GM23338 (cell line): ENCODE results near the gene AS3MT. TPM values are rescaled to one million over a fixed set of nuclear protein-coding genes. Genes with fewer than 3 reads are reported as not detected.

Source experiments
- ATAC-seq: fragments of 200-7000 bp; cut with Tn5 transposase; 3 replicates; pipeline ENCODE4 v1.9.1; 2020
- DNase-seq: peaks from one replicate; pipeline ENCODE4 v3.0.0-alpha.2; 2015; ENCODE audit warnings: low spot score
- H2AFZ ChIP-seq: fragments of 200-600 bp; sonication (generic); 2 replicates; pipeline ENCODE4 v1.8.0; 2016; ENCODE audit warnings: antibody characterized with exemption, mild to moderate bottlenecking, moderate library complexity
- H3F3A ChIP-seq: fragments of 200-600 bp; sonication (generic); replicated peaks from 2 replicates; pipeline ENCODE4 v1.8.0; 2017; ENCODE audit warnings: antibody characterized with exemption, mixed run types, low read depth
- H3K27ac ChIP-seq: fragments of 200-600 bp; sonication (generic); 2 replicates; pipeline ENCODE4 v1.6.1; 2016; ENCODE audit warnings: low read depth
- H3K27me3 ChIP-seq: fragments of 200-600 bp; sonication (generic); 2 replicates; pipeline ENCODE4 v1.8.0; 2016; ENCODE audit warnings: mild to moderate bottlenecking, mixed run types, moderate library complexity; ENCODE audit not compliant: insufficient read depth
- H3K36me3 ChIP-seq: fragments of 200-600 bp; sonication (generic); 2 replicates; pipeline ENCODE4 v1.8.0; 2016; ENCODE audit warnings: mild to moderate bottlenecking; ENCODE audit not compliant: insufficient read depth
- H3K4me1 ChIP-seq: fragments of 200-600 bp; sonication (generic); 2 replicates; pipeline ENCODE4 v1.8.0; 2016; ENCODE audit warnings: mild to moderate bottlenecking, moderate library complexity; ENCODE audit not compliant: insufficient read depth
- H3K4me2 ChIP-seq: fragments of 200-600 bp; sonication (generic); 2 replicates; pipeline ENCODE4 v1.7.1; 2017; ENCODE audit warnings: mixed run types
- H3K4me3 ChIP-seq: fragments of 200-600 bp; sonication (generic); 2 replicates; pipeline ENCODE4 v1.6.1; 2016; ENCODE audit warnings: mixed run types
- H3K79me2 ChIP-seq: fragments of 200-600 bp; sonication (generic); replicated peaks from 2 replicates; pipeline ENCODE4 v1.8.0; 2017; ENCODE audit warnings: mild to moderate bottlenecking; ENCODE audit not compliant: insufficient read depth
- H3K9me2 ChIP-seq: fragments of 200-600 bp; sonication (generic); 2 replicates; pipeline ENCODE4 v1.8.0; 2017; ENCODE audit not compliant: insufficient read depth
- H4K20me1 ChIP-seq: fragments of 200-600 bp; sonication (generic); replicated peaks from 2 replicates; pipeline ENCODE4 v1.8.0; 2017; ENCODE audit warnings: mild to moderate bottlenecking; ENCODE audit not compliant: insufficient read depth
- H3K27ac Mint-ChIP-seq: 2 replicates; pipeline ENCODE4 v1.8.0; 2020; ENCODE audit warnings: inconsistent platforms, mild to moderate bottlenecking, moderate library complexity, mixed read lengths
- H3K27me3 Mint-ChIP-seq: 3 replicates; pipeline ENCODE4 v1.8.0; 2022; ENCODE audit warnings: low read depth, mild to moderate bottlenecking, moderate library complexity, mixed read lengths, inconsistent platforms; ENCODE audit not compliant: insufficient read depth, poor library complexity
- H3K36me3 Mint-ChIP-seq: 3 replicates; pipeline ENCODE4 v1.8.0; 2021; ENCODE audit warnings: low read depth, mild to moderate bottlenecking, inconsistent platforms, moderate library complexity, mixed read lengths
- H3K4me1 Mint-ChIP-seq: 3 replicates; pipeline ENCODE4 v1.8.0; 2020; ENCODE audit warnings: mild to moderate bottlenecking, inconsistent platforms, mixed read lengths
- H3K4me3 Mint-ChIP-seq: 3 replicates; pipeline ENCODE4 v1.8.0; 2021; ENCODE audit warnings: moderate library complexity, mild to moderate bottlenecking, inconsistent platforms, mixed read lengths
- H3K9me3 Mint-ChIP-seq: 3 replicates; pipeline ENCODE4 v1.8.0; 2020; ENCODE audit warnings: moderate library complexity, mild to moderate bottlenecking, inconsistent platforms, mixed read lengths
- CREB1 ChIP-seq: fragments of 250-450 bp; sonication (Bioruptor Pico); IDR thresholded peaks from 2 replicates; pipeline ENCODE4 v1.5.0; 2020; ENCODE audit warnings: low read depth, mild to moderate bottlenecking, moderate library complexity
- EZH2 ChIP-seq: fragments of 200-600 bp; sonication (generic); IDR thresholded peaks from one replicate; pipeline ENCODE4 v1.8.0; 2017; ENCODE audit warnings: antibody characterized with exemption, mild to moderate bottlenecking, low read depth; ENCODE audit not compliant: unreplicated experiment
- EZH2phosphoT487 ChIP-seq: fragments of 200-600 bp; sonication (generic); IDR thresholded peaks from one replicate; pipeline ENCODE4 v1.8.1; 2018; ENCODE audit warnings: antibody characterized with exemption; ENCODE audit not compliant: unreplicated experiment
- JUNB ChIP-seq: IDR thresholded peaks from one replicate; pipeline ENCODE4 v1.6.1; 2016; ENCODE audit warnings: antibody characterized with exemption; ENCODE audit not compliant: unreplicated experiment
- NANOG ChIP-seq: IDR thresholded peaks from 2 replicates; pipeline ENCODE4 v1.6.1; 2016; ENCODE audit warnings: antibody characterized with exemption, borderline replicate concordance
- POLR2AphosphoS5 ChIP-seq: IDR thresholded peaks from 2 replicates; pipeline ENCODE4 v1.6.1; 2016; ENCODE audit warnings: antibody characterized with exemption, low read depth
- STAT1 ChIP-seq: IDR thresholded peaks from one replicate; pipeline ENCODE4 v1.6.1; 2016; ENCODE audit warnings: antibody characterized with exemption; ENCODE audit not compliant: unreplicated experiment
- ZNF114 ChIP-seq: fragments of 250-450 bp; sonication (Bioruptor Pico); IDR thresholded peaks from 2 replicates; pipeline ENCODE4 v1.5.0; 2020; ENCODE audit warnings: mild to moderate bottlenecking, moderate library complexity
- ZNF331 ChIP-seq: fragments of 250-450 bp; sonication (Bioruptor Pico); IDR thresholded peaks from 2 replicates; pipeline ENCODE4 v1.5.0; 2020; ENCODE audit warnings: low read depth, mild to moderate bottlenecking, moderate library complexity
- polyA plus RNA-seq: library from polyadenylated mRNA; unstranded; fragments of >200 nt; fragmentation: Nextera tagmentation; extraction: Ambion mirVana; gene quantifications from 2 replicates; pipeline ENCODE4 v1.2.1, GENCODE V29; 2016
- total RNA-seq: library from RNA; depleted of rRNA; stranded (reverse); fragments of >200 nt; shearing (Covaris generic); gene quantifications from 2 replicates; pipeline ENCODE4 v1.2.3, GENCODE V29; 2014
- TF ChIP-seq, protein P1 (sequence below), 2 experiments: fragments of 200-600 bp in 1 of 2; sonication (generic) in 1 of 2; conservative IDR thresholded peaks; 2 replicates each; pipeline versions ENCODE4 v1.5.1 to v1.6.1; 2016 to 2017; ENCODE audit warnings: antibody characterized with exemption in 2 of 2, low read depth in 2 of 2, mild to moderate bottlenecking in 2 of 2, moderate library complexity in 1 of 2
- TF ChIP-seq, protein P2 (sequence below): IDR thresholded peaks from one replicate; pipeline ENCODE4 v1.6.1; 2018; ENCODE audit warnings: antibody characterized with exemption; ENCODE audit not compliant: unreplicated experiment
- TF ChIP-seq, protein P3 (sequence below): fragments of 250-450 bp; sonication (Bioruptor Pico); IDR thresholded peaks from 2 replicates; pipeline ENCODE4 v1.5.0; 2020; ENCODE audit warnings: mild to moderate bottlenecking, moderate library complexity
- TF ChIP-seq, protein P4 (sequence below): IDR thresholded peaks from 2 replicates; pipeline ENCODE4 v1.6.1; 2016; ENCODE audit warnings: antibody characterized with exemption

AS3MT gene
- total and polyA plus RNA-seq, 2 experiments from 2014 or later: 6.3 to 8.8 TPM

DNA sequence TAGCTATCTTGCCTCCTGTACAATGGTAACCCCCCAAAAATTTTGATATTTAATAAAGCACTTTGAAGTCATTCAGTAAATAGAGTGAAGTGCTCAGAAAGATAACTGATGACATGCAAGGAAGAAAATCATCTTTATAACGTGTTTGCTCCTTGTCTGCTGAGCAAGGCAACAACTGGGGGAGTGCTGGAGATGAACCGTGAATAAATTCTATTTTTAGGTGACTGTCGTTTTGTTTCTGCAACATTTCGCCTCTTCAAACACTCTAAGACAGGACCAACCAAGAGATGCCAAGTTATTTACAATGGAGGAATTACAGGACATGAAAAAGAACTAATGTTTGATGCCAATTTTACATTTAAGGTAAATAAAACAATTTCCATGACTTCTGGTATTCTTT lies 9.4 kb downstream of the AS3MT start:
- H3K4me1 Mint-ChIP-seq: no peaks in the 10 kb centered on the region
- H3K27ac ChIP-seq: no peak overlapping the region
- H4K20me1 ChIP-seq: no peaks in the 10 kb centered on the region
- no peaks in the 10 kb centered on the region for H3F3A ChIP-seq
- no peaks in the 10 kb centered on the region for H3K36me3 ChIP-seq
- H3K4me3 ChIP-seq: no peak overlapping the region
- no peak overlapping the region for H3K4me3 Mint-ChIP-seq
- H3K79me2 ChIP-seq: no peaks in the 10 kb centered on the region
- H3K27me3 ChIP-seq: no peaks in the 10 kb centered on the region
- no peaks in the 10 kb centered on the region; the same call in 2 of the 3 replicates for H3K36me3 Mint-ChIP-seq
- no peak for TF ChIP-seq JUNB
- TF ChIP-seq, protein P1, sequence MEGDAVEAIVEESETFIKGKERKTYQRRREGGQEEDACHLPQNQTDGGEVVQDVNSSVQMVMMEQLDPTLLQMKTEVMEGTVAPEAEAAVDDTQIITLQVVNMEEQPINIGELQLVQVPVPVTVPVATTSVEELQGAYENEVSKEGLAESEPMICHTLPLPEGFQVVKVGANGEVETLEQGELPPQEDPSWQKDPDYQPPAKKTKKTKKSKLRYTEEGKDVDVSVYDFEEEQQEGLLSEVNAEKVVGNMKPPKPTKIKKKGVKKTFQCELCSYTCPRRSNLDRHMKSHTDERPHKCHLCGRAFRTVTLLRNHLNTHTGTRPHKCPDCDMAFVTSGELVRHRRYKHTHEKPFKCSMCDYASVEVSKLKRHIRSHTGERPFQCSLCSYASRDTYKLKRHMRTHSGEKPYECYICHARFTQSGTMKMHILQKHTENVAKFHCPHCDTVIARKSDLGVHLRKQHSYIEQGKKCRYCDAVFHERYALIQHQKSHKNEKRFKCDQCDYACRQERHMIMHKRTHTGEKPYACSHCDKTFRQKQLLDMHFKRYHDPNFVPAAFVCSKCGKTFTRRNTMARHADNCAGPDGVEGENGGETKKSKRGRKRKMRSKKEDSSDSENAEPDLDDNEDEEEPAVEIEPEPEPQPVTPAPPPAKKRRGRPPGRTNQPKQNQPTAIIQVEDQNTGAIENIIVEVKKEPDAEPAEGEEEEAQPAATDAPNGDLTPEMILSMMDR (conservative IDR thresholded peaks at IDR 0.05; ENCODE audit: low read depth in 2 of 2): no peak
- TF ChIP-seq, protein P2, sequence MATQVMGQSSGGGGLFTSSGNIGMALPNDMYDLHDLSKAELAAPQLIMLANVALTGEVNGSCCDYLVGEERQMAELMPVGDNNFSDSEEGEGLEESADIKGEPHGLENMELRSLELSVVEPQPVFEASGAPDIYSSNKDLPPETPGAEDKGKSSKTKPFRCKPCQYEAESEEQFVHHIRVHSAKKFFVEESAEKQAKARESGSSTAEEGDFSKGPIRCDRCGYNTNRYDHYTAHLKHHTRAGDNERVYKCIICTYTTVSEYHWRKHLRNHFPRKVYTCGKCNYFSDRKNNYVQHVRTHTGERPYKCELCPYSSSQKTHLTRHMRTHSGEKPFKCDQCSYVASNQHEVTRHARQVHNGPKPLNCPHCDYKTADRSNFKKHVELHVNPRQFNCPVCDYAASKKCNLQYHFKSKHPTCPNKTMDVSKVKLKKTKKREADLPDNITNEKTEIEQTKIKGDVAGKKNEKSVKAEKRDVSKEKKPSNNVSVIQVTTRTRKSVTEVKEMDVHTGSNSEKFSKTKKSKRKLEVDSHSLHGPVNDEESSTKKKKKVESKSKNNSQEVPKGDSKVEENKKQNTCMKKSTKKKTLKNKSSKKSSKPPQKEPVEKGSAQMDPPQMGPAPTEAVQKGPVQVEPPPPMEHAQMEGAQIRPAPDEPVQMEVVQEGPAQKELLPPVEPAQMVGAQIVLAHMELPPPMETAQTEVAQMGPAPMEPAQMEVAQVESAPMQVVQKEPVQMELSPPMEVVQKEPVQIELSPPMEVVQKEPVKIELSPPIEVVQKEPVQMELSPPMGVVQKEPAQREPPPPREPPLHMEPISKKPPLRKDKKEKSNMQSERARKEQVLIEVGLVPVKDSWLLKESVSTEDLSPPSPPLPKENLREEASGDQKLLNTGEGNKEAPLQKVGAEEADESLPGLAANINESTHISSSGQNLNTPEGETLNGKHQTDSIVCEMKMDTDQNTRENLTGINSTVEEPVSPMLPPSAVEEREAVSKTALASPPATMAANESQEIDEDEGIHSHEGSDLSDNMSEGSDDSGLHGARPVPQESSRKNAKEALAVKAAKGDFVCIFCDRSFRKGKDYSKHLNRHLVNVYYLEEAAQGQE: no peak
- no peak for TF ChIP-seq EZH2phosphoT487
- no peak for TF ChIP-seq EZH2
- TF ChIP-seq POLR2AphosphoS5: no peak
- TF ChIP-seq ZNF331 (CRISPR knock-in tag): no peak
- no peak for TF ChIP-seq STAT1
- no peak for TF ChIP-seq NANOG
- TF ChIP-seq, protein P3, sequence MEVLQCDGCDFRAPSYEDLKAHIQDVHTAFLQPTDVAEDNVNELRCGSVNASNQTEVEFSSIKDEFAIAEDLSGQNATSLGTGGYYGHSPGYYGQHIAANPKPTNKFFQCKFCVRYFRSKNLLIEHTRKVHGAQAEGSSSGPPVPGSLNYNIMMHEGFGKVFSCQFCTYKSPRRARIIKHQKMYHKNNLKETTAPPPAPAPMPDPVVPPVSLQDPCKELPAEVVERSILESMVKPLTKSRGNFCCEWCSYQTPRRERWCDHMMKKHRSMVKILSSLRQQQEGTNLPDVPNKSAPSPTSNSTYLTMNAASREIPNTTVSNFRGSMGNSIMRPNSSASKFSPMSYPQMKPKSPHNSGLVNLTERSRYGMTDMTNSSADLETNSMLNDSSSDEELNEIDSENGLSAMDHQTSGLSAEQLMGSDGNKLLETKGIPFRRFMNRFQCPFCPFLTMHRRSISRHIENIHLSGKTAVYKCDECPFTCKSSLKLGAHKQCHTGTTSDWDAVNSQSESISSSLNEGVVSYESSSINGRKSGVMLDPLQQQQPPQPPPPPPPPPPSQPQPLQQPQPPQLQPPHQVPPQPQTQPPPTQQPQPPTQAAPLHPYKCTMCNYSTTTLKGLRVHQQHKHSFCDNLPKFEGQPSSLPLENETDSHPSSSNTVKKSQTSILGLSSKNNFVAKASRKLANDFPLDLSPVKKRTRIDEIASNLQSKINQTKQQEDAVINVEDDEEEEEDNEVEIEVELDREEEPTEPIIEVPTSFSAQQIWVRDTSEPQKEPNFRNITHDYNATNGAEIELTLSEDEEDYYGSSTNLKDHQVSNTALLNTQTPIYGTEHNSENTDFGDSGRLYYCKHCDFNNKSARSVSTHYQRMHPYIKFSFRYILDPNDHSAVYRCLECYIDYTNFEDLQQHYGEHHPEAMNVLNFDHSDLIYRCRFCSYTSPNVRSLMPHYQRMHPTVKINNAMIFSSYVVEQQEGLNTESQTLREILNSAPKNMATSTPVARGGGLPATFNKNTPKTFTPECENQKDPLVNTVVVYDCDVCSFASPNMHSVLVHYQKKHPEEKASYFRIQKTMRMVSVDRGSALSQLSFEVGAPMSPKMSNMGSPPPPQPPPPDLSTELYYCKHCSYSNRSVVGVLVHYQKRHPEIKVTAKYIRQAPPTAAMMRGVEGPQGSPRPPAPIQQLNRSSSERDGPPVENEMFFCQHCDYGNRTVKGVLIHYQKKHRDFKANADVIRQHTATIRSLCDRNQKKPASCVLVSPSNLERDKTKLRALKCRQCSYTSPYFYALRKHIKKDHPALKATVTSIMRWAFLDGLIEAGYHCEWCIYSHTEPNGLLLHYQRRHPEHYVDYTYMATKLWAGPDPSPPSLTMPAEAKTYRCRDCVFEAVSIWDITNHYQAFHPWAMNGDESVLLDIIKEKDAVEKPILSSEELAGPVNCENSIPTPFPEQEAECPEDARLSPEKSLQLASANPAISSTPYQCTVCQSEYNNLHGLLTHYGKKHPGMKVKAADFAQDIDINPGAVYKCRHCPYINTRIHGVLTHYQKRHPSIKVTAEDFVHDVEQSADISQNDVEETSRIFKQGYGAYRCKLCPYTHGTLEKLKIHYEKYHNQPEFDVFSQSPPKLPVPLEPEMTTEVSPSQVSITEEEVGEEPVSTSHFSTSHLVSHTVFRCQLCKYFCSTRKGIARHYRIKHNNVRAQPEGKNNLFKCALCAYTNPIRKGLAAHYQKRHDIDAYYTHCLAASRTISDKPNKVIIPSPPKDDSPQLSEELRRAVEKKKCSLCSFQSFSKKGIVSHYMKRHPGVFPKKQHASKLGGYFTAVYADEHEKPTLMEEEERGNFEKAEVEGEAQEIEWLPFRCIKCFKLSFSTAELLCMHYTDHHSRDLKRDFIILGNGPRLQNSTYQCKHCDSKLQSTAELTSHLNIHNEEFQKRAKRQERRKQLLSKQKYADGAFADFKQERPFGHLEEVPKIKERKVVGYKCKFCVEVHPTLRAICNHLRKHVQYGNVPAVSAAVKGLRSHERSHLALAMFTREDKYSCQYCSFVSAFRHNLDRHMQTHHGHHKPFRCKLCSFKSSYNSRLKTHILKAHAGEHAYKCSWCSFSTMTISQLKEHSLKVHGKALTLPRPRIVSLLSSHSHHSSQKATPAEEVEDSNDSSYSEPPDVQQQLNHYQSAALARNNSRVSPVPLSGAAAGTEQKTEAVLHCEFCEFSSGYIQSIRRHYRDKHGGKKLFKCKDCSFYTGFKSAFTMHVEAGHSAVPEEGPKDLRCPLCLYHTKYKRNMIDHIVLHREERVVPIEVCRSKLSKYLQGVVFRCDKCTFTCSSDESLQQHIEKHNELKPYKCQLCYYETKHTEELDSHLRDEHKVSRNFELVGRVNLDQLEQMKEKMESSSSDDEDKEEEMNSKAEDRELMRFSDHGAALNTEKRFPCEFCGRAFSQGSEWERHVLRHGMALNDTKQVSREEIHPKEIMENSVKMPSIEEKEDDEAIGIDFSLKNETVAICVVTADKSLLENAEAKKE: no peak
- TF ChIP-seq, protein P4, sequence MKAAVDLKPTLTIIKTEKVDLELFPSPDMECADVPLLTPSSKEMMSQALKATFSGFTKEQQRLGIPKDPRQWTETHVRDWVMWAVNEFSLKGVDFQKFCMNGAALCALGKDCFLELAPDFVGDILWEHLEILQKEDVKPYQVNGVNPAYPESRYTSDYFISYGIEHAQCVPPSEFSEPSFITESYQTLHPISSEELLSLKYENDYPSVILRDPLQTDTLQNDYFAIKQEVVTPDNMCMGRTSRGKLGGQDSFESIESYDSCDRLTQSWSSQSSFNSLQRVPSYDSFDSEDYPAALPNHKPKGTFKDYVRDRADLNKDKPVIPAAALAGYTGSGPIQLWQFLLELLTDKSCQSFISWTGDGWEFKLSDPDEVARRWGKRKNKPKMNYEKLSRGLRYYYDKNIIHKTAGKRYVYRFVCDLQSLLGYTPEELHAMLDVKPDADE: no peak
- TF ChIP-seq CREB1: no peak
- no peak for TF ChIP-seq ZNF114 (CRISPR knock-in tag)
- ATAC-seq (no peak), DNase-seq (no peak)
- no peak overlapping the region for H3K4me2 ChIP-seq
- no peak overlapping the region for H3K27ac Mint-ChIP-seq
- no peaks in the 10 kb centered on the region for H3K4me1 ChIP-seq
- no peaks in the 10 kb centered on the region for H3K27me3 Mint-ChIP-seq
- H3K9me3 Mint-ChIP-seq: no peaks in the 10 kb centered on the region
- no peak overlapping the region for H2AFZ ChIP-seq
- H3K9me2 ChIP-seq: no peaks in the 10 kb centered on the region
